Measurements from ENCODE around the gene PTCD1.
A peak's percentile ranks its signal among the peaks of the same experiment; 100 is the strongest.
"Not testable (repeated sequence)": the region's sequence is repeated elsewhere in the genome, so short reads cannot be mapped to it uniquely, and the experiment has no call there.

Gene PTCD1

DNA sequence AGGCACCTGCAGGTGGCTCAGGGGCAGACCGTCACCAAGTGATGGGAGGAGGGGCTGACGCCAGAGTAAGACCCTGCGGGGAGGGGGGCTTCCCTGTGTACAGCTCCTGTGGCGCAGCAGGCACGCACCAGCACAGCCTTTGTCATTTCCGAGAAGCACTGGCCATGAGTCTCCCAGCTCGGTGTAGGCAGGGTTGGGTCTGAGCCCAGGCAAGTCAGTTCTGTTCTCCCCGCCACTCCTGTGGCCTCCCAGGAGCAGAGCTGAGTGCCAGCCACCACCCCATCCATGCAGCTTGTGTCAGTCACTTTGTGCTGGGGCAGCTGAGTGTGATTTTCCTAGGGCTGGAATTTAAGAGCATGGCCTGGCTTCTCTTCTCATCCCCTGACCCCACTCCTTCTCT, 13.3 kb upstream of the PTCD1 start:
- no peak for DNase-seq (ENCODE audit: low read depth in 2 of 2)

GRCh38 chr7:99449326-99449725, 10.7 kb upstream of the PTCD1 start:
- no peak for DNase-seq (ENCODE audit: low read depth in 2 of 2)

- DNase-seq (ENCODE audit: low read depth in 2 of 2), result no peak
Observed at GRCh38 chr7:99448855-99449254, 10.3 kb upstream of the PTCD1 start.

- no peak for DNase-seq (ENCODE audit: low read depth in 2 of 2)
Observed at GRCh38 chr7:99447943-99448342, 9.3 kb upstream of the PTCD1 start.

DNA sequence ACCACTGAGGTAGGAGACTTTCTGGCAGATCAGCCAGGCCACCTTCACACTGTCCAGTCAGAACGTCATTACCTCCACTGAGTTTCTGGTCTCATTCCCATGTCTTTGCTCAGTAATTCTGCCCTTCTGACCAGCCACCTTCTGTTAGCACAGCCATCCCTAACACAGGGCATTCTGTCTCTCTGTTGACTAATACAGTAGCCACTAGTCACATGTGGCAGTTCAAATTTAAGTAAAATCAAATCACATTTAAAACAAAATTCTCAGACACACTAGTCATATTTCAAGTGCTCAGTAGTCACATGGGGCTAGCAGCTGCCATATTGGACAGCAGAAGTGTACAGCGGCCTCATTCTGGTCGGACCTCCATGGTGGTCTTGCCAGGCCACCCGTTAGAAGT, 7.5 kb upstream of the PTCD1 start:
- no peak for DNase-seq (ENCODE audit: low read depth in 2 of 2)

- peak in 1 of 2 experiments; percentile 11 for DNase-seq (ENCODE audit: low read depth in 2 of 2)
Observed at GRCh38 chr7:99440195-99440594, 1.6 kb upstream of the PTCD1 start.

DNA sequence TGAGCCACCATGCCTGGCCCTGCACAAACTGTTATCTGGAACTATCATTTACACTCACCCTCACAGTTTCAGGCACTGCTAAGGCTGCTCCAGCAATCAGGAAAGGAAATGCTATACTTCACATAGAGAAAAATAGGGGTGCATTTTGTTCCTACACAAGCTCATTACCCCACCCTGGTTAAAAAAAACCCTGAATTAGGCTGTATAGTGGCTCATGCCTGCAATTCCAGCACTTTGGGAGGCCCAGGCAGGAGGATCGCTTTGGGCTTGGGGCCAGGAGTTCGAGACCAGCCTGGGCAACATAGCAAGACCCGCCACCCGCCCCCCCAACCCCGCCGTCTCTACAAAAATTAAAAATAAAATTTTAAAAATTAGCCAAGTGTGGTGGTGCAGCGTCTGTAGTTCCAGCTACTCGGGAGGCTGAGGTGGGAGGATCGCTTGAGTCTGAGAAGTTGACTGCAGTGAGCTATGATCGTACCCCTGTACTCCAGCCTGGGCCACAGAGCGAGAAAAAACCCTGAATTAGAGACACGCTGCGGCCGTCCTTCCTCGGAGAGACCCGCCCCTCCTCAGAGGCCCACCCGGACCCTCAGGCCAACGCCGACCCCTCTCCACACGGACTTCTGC, 539 bp downstream of the PTCD1 start:
- no peak for DNase-seq (ENCODE audit: low read depth in 2 of 2)

GRCh38 chr7:99433158-99433557, 5.4 kb downstream of the PTCD1 start:
- DNase-seq (ENCODE audit: low read depth in 2 of 2), result no peak

GRCh38 chr7:99431756-99432540, 6.7 kb downstream of the PTCD1 start:
- DNase-seq (ENCODE audit: low read depth in 2 of 2), result not testable (repeated sequence)

GRCh38 chr7:99429756-99430155, 8.8 kb downstream of the PTCD1 start:
- DNase-seq (ENCODE audit: low read depth in 2 of 2), result no peak

DNA sequence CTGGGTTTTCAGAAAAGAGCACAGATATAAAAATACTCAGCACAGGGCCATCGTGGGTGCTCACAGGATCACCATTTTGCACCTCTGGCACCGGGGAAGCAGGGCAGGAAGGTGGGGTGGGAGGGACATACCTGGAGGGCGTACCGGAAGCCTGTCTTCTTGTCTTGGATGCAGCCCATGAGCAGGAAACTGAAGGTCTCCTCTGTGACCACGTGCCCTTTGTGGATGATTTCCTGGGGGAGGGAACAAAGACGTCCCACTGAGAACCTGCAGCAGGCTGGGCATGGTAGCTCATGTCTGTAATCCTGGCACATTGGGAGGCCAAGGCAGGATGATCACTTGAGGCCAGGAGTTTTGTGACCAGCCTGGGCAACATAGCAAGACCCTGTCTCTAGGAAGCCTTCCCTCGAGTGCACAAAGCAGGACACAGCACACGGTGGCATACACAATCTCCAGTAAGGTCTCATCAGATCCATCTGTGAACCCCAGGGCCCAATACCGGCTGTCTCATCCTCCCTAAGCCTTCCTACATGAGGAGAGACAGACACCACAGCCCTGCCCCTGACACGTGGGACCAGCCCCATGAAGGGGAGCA, 9.5 kb downstream of the PTCD1 start:
- DNase-seq (ENCODE audit: low read depth in 2 of 2), result no peak

- no peak for DNase-seq (ENCODE audit: low read depth in 2 of 2)
Observed at GRCh38 chr7:99424932-99425730, 13.5 kb downstream of the PTCD1 start.

- DNase-seq (ENCODE audit: low read depth in 2 of 2), result no peak
Observed at GRCh38 chr7:99422625-99423024, 16.0 kb downstream of the PTCD1 start.

GRCh38 chr7:99422186-99422585, 16.4 kb downstream of the PTCD1 start:
- DNase-seq (ENCODE audit: low read depth in 2 of 2), result no peak

- DNase-seq (ENCODE audit: low read depth in 2 of 2), result no peak
Observed at GRCh38 chr7:99420986-99421385, 17.6 kb downstream of the PTCD1 start.

- no peak for DNase-seq (ENCODE audit: low read depth in 2 of 2)
Observed at GRCh38 chr7:99420213-99420612, 18.4 kb downstream of the PTCD1 start.

DNA sequence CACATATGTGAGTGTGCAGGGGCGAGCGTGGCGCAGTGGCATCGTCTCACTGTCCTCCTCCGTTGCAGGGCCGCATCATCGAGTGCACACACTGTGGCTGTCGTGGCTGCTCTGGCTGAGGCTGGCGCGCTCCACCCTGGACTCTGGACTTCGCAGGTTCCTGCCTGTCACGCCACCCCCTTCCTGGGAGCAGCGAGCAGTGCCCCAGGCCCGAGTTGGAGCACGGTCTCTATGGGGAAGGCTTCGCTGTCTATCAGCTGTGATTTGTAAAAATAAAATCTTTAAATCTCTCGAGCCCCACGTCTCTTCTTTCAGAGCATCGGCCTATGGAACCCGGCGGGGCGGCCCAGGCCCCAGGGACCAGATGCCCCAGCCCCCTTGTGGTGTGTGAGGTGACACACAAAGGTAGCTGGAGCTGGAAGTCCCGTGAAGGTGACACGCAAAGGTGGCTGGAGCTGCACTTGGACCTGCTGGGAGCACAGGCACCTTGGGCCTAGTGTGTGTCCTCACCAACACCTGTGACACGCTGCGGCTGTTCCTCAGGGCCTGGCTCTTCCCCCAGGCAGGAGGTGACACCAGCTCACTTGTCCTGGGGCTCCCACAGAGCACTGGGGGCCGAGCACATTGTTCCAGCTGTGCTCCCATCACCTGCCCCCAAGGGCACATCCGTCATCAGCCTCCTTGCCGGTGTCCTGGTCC, 19.1 kb downstream of the PTCD1 start:
- DNase-seq (ENCODE audit: low read depth in 2 of 2), result no peak

GRCh38 chr7:99418260-99418659, 20.3 kb downstream of the PTCD1 start:
- no peak for DNase-seq (ENCODE audit: low read depth in 2 of 2)

- DNase-seq (ENCODE audit: low read depth in 2 of 2), result not testable (repeated sequence)
Observed at GRCh38 chr7:99415513-99416127, 23.0 kb downstream of the PTCD1 start.

GRCh38 chr7:99410635-99411034, 28.0 kb downstream of the PTCD1 start:
- no peak for DNase-seq (ENCODE audit: low read depth in 2 of 2)

DNA sequence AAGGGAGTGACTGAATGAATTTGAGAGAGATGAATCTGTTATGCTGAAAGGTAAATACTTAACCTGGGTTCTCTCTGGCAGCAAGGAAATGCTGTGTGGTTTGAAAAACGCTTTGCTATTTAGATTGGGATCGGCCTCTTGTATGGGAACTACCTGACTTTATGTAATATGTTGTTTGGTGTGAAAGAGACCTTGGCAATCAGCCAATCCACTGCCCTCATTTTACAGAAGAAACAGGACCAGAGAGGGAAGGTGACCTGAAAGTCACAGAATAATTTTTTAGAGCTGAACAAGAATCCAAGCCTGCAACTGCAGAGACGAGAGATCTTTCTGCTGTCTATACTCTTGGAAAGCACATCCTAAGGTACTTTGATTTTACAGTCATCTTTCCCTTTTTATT, 28.8 kb downstream of the PTCD1 start:
- DNase-seq (ENCODE audit: low read depth in 2 of 2), result no peak
